A549 (cell line): ENCODE data around the gene USP36. TPM values are rescaled to one million over a fixed set of nuclear protein-coding genes. Genes with fewer than 3 reads are reported as not detected.

ENCODE experiments used
- ATAC-seq, 2 experiments: fragments of 200-7000 bp in 1 of 2; fragments of >200 bp in 1 of 2; cut with Nextera tagmentation in 1 of 2; cut with Tn5 transposase in 1 of 2; 3 replicates each; pipeline versions ENCODE4 v1.8.0 to v1.9.1; 2018 to 2020; ENCODE audit warnings: mild to moderate bottlenecking in 1 of 2, moderate library complexity in 1 of 2
- CTCF ChIA-PET: fragments of 300-600 bp; sonication (Branson Sonifier 250); formaldehyde crosslinking; extraction: SDS; loops from one replicate; lab custom pipeline; 2021; ENCODE audit warnings: antibody characterized with exemption, inconsistent platforms; lab: Yijun Ruan, JAX
- POLR2A ChIA-PET: fragments of 350-600 bp; formaldehyde crosslinking; extraction: SDS; loops from one replicate; lab custom pipeline; 2021; ENCODE audit warnings: antibody characterized with exemption, inconsistent platforms; lab: Yijun Ruan, JAX
- DNase-seq, 2 experiments: peaks; one replicate each; pipeline versions ENCODE4 v3.0.0 to v3.0.0-alpha.2; 2011 to 2016; ENCODE audit warnings: low read depth in 1 of 2, low spot score in 1 of 2
- FAIRE-seq: peaks from 2 replicates; lab custom pipeline; 2011; peaks lifted over from hg19 to GRCh38; lab: Jason Lieb, UNC
- H3K27ac ChIP-seq, 2 experiments: fragments of >200 bp; sonication (Bioruptor Twin); formaldehyde crosslinking; 3 replicates each; pipeline ENCODE4 v1.5.1; 2016 to 2017
- H3K4me1 ChIP-seq: fragments of >200 bp; sonication (Bioruptor Twin); formaldehyde crosslinking; 3 replicates; pipeline ENCODE4 v1.6.1; 2016
- H3K4me2 ChIP-seq: fragments of >200 bp; sonication (Bioruptor Twin); formaldehyde crosslinking; 3 replicates; pipeline ENCODE4 v1.6.1; 2016
- H3K4me3 ChIP-seq: fragments of >200 bp; sonication (Bioruptor Twin); formaldehyde crosslinking; 3 replicates; pipeline ENCODE4 v1.5.1; 2016
- H3K9me3 ChIP-seq: fragments of >200 bp; sonication (Bioruptor Twin); formaldehyde crosslinking; 3 replicates; pipeline ENCODE4 v1.6.1; 2016
- BCL3 ChIP-seq: fragments of >200 bp; sonication (Bioruptor Twin); formaldehyde crosslinking; IDR thresholded peaks from 3 replicates; pipeline ENCODE4 v1.6.1; 2016
- BHLHE40 ChIP-seq: IDR thresholded peaks from 2 replicates; pipeline ENCODE4 v1.6.1; 2012; ENCODE audit warnings: low read depth, low read length, inconsistent platforms
- CBX8 ChIP-seq: fragments of 200-600 bp; sonication (generic); IDR thresholded peaks from 2 replicates; pipeline ENCODE4 v1.6.1; 2016
- FOXS1 ChIP-seq: fragments of 250-450 bp; sonication (Bioruptor Pico); IDR thresholded peaks from 2 replicates; pipeline ENCODE4 v1.5.0; 2020; ENCODE audit warnings: mild to moderate bottlenecking, moderate library complexity
- HDAC2 ChIP-seq: fragments of 200-600 bp; sonication (generic); IDR thresholded peaks from 2 replicates; pipeline ENCODE4 v1.6.1; 2016
- MAFK ChIP-seq: fragments of 450-650 bp; IDR thresholded peaks from 2 replicates; pipeline ENCODE4 v1.6.1; 2014; ENCODE audit not compliant: partially characterized antibody
- MAZ ChIP-seq: fragments of 150-350 bp; IDR thresholded peaks from 2 replicates; pipeline ENCODE4 v1.6.1; 2014; ENCODE audit warnings: antibody characterized with exemption, low read depth, low read length, borderline replicate concordance
- MYC ChIP-seq: IDR thresholded peaks from 2 replicates; pipeline ENCODE4 v1.6.1; 2012; ENCODE audit warnings: mild to moderate bottlenecking, inconsistent platforms, low read length, improper control_type of control experiment, borderline replicate concordance
- NFE2L2 ChIP-seq: fragments of 150-350 bp; conservative IDR thresholded peaks from 2 replicates; pipeline ENCODE4 v1.6.1; 2014; ENCODE audit warnings: low read length
- POLR2AphosphoS2 ChIP-seq: conservative IDR thresholded peaks from 2 replicates; pipeline ENCODE4 v1.6.1; 2012; ENCODE audit warnings: low read length, improper control_type of control experiment, inconsistent platforms
- RFX5 ChIP-seq: fragments of 450-650 bp; IDR thresholded peaks from 2 replicates; pipeline ENCODE4 v1.7.1; 2014; ENCODE audit warnings: antibody characterized with exemption, mild to moderate bottlenecking, moderate library complexity
- RNF2 ChIP-seq: fragments of 200-600 bp; sonication (generic); IDR thresholded peaks from 2 replicates; pipeline ENCODE4 v1.6.1; 2016; ENCODE audit warnings: low read depth, mild to moderate bottlenecking, antibody characterized with exemption, moderate library complexity, borderline replicate concordance
- USF2 ChIP-seq: fragments of 450-650 bp; IDR thresholded peaks from 2 replicates; pipeline ENCODE4 v1.6.1; 2014; ENCODE audit warnings: antibody characterized with exemption
- ZC3H11A ChIP-seq: fragments of 450-650 bp; IDR thresholded peaks from 2 replicates; pipeline ENCODE4 v1.6.1; 2014; ENCODE audit warnings: antibody characterized with exemption, mild to moderate bottlenecking
- ZSCAN20 ChIP-seq: fragments of 250-450 bp; sonication (Bioruptor Pico); IDR thresholded peaks from 2 replicates; pipeline ENCODE4 v1.8.0; 2022; ENCODE audit warnings: mild to moderate bottlenecking, moderate library complexity
- WGBS: methylation state at CpG from one replicate; pipeline ENCODE4 v1.1.6; 2017; ENCODE audit errors: missing lambda C conversion rate; 5-methylcytosine and 5-hydroxymethylcytosine counted together
- polyA plus RNA-seq, 4 experiments: library from polyadenylated mRNA; depleted of rRNA in 3 of 4; stranded (reverse); fragments of >200 nt; fragmentation: RNase III in 1 of 4; extraction: RNeasy Plus Mini Kit Qiagen cat#74134 plus additional on column Dnase treatment in 1 of 4; gene quantifications; 2 replicates in 3 of 4; 3 replicates in 1 of 4; pipeline ENCODE4 v1.2.3, GENCODE V29; 2011 to 2017
- TF ChIP-seq, protein P1 (sequence below): fragments of >200 bp; sonication (Bioruptor Twin); formaldehyde crosslinking; IDR thresholded peaks from 2 replicates; pipeline ENCODE4 v1.6.1; 2016
- TF ChIP-seq, protein P2 (sequence below): fragments of >200 bp; sonication (Bioruptor Twin); formaldehyde crosslinking; IDR thresholded peaks from 3 replicates; pipeline ENCODE4 v1.5.1; 2016
- TF ChIP-seq, protein P3 (sequence below): IDR thresholded peaks from 2 replicates; pipeline ENCODE4 v1.6.1; 2012
- TF ChIP-seq, protein P4 (sequence below): IDR thresholded peaks from 2 replicates; pipeline ENCODE4 v1.6.1; 2012; ENCODE audit warnings: low read depth, borderline replicate concordance
- TF ChIP-seq, protein P5 (sequence below): fragments of 150-350 bp; IDR thresholded peaks from 2 replicates; pipeline ENCODE4 v1.6.1; 2014; ENCODE audit warnings: low read depth, mild to moderate bottlenecking, low read length

Gene USP36
- polyA plus RNA-seq, 2 of the 4 experiments (the other 2 are of a cell fraction): 41.1 to 49.0 TPM

DNA sequence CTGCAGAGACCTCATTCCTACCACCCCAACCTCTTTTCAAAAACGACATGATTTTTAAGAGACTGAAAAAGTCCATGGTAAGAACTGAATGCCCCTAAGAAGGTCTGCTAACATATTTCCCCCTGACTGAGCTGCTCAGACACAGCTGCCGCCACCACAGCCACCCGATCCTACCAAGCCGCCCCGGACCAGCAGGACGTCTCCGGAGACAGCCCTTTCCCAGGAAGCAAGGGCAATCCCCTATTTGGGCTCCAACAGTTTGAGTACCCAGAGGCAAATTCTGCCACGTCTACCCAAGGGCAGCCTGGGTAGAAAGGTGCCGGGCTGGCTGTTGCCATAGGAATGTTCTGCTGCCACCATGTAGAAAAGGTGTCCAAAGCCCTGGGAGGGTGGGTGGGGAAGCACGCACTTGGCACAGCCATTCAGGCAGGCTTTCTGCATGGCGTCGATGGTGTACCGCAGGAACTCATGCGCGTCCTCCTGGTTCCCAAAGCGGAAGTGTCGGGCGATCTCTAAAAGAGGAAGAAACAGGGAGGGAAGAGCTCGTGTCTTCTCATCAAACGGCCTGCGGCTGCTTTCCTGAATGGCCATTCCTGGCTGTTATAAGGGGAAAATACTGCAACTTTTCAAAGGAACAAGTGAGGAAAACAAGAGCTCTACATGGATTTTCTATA is 13.6 kb downstream of the USP36 start:
- H3K4me1 ChIP-seq: no peaks in the 10 kb centered on the region
- ChIA-PET POLR2A (no interaction called here), CTCF (interaction anchor here (0.6 to 2.1 kb wide), 11 partner anchors 9 to 330 kb away, joined by 3 to 7 read pairs (median 3); no protein-coding TSS in a partner anchor)
- no peak overlapping the region for H3K4me2 ChIP-seq
- H3K4me3 ChIP-seq: no peak overlapping the region
- ATAC-seq: no peak
- H3K27ac ChIP-seq: no peak overlapping the region
- FAIRE-seq: no peak
- TF ChIP-seq, protein P1, sequence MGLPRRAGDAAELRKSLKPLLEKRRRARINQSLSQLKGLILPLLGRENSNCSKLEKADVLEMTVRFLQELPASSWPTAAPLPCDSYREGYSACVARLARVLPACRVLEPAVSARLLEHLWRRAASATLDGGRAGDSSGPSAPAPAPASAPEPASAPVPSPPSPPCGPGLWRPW: no peak
- TF ChIP-seq RFX5 (no peak), CBX8 (no peak), NFE2L2 (no peak), POLR2AphosphoS2 (no peak), MYC (no peak), BCL3 (no peak), RNF2 (no peak), HDAC2 (no peak), MAFK (no peak)
- TF ChIP-seq, protein P2, sequence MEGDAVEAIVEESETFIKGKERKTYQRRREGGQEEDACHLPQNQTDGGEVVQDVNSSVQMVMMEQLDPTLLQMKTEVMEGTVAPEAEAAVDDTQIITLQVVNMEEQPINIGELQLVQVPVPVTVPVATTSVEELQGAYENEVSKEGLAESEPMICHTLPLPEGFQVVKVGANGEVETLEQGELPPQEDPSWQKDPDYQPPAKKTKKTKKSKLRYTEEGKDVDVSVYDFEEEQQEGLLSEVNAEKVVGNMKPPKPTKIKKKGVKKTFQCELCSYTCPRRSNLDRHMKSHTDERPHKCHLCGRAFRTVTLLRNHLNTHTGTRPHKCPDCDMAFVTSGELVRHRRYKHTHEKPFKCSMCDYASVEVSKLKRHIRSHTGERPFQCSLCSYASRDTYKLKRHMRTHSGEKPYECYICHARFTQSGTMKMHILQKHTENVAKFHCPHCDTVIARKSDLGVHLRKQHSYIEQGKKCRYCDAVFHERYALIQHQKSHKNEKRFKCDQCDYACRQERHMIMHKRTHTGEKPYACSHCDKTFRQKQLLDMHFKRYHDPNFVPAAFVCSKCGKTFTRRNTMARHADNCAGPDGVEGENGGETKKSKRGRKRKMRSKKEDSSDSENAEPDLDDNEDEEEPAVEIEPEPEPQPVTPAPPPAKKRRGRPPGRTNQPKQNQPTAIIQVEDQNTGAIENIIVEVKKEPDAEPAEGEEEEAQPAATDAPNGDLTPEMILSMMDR: no peak
- TF ChIP-seq, protein P3, sequence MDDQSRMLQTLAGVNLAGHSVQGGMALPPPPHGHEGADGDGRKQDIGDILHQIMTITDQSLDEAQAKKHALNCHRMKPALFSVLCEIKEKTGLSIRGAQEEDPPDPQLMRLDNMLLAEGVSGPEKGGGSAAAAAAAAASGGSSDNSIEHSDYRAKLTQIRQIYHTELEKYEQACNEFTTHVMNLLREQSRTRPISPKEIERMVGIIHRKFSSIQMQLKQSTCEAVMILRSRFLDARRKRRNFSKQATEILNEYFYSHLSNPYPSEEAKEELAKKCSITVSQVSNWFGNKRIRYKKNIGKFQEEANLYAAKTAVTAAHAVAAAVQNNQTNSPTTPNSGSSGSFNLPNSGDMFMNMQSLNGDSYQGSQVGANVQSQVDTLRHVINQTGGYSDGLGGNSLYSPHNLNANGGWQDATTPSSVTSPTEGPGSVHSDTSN: no peak
- TF ChIP-seq, protein P4, sequence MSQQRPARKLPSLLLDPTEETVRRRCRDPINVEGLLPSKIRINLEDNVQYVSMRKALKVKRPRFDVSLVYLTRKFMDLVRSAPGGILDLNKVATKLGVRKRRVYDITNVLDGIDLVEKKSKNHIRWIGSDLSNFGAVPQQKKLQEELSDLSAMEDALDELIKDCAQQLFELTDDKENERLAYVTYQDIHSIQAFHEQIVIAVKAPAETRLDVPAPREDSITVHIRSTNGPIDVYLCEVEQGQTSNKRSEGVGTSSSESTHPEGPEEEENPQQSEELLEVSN: no peak
- no peaks in the 10 kb centered on the region for H3K9me3 ChIP-seq
- 95% methylated on average over 21 of the region's 21 CpGs for WGBS
- no peak for DNase-seq

DNA sequence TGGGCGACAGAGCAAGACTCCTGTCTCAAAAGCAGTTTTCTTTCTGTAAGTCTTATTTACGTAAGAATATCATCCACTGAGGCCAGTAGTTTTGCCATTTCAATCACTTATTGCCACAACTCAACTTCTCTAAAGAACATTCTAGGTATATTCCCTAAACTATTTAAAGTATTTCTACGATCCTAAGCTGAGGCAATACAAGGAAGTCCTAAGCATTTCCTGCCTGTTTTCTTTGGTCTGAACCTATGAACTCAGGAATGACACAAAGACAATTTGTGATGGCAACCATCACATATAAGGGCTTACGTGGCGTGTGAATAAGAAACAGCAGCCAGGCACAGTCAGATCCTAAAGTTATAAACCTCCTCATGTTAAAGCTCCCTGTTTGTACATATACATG is 14.2 kb downstream of the USP36 start:
- Histone ChIP-seq H3K4me3 (no peak overlapping the region), H3K27ac (no peak overlapping the region), H3K4me1 (no peaks in the 10 kb centered on the region), H3K4me2 (no peak overlapping the region), H3K9me3 (no peaks in the 10 kb centered on the region)
- POLR2A ChIA-PET: no interaction called here
- no peak for ATAC-seq
- 92% methylated on average over 5 of the region's 5 CpGs for WGBS
- CTCF ChIA-PET: interaction anchor here (0.6 to 2.1 kb wide), 8 partner anchors 9 to 576 kb away, joined by 3 to 7 read pairs (median 3); no protein-coding TSS in a partner anchor
- no peak for DNase-seq
- TF ChIP-seq FOXS1 (CRISPR knock-in tag): no peak
- TF ChIP-seq USF2: no peak
- TF ChIP-seq ZC3H11A: no peak
- TF ChIP-seq BHLHE40: no peak
- TF ChIP-seq, protein P2: no peak
- no peak for TF ChIP-seq MAZ
- TF ChIP-seq, protein P5, sequence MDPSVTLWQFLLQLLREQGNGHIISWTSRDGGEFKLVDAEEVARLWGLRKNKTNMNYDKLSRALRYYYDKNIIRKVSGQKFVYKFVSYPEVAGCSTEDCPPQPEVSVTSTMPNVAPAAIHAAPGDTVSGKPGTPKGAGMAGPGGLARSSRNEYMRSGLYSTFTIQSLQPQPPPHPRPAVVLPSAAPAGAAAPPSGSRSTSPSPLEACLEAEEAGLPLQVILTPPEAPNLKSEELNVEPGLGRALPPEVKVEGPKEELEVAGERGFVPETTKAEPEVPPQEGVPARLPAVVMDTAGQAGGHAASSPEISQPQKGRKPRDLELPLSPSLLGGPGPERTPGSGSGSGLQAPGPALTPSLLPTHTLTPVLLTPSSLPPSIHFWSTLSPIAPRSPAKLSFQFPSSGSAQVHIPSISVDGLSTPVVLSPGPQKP: no peak
- TF ChIP-seq CBX8: no peak
- no peak for TF ChIP-seq RFX5
- TF ChIP-seq ZSCAN20 (CRISPR knock-in tag): no peak
- no peak for FAIRE-seq
